Neural cell (in vitro differentiated cells): Measurements from ENCODE around the gene C22orf39. TPM values are rescaled to one million over a fixed set of nuclear protein-coding genes. Genes with fewer than 3 reads are reported as not detected.
A peak's percentile ranks its signal among the peaks of the same experiment; 100 is the strongest.

ENCODE experiments used
- H2AFZ ChIP-seq: fragments of 200-600, 300-800 bp; sonication (generic), shearing (Covaris generic); 2 replicates; pipeline ENCODE4 v1.6.0; 2014; ENCODE audit warnings: low read depth, mild to moderate bottlenecking, antibody characterized with exemption, low read length, moderate library complexity
- H3F3A ChIP-seq: fragments of 200-600 bp; shearing (Covaris generic); 2 replicates; pipeline ENCODE4 v1.6.1; 2016; ENCODE audit warnings: mild to moderate bottlenecking, moderate library complexity, mixed read lengths, antibody characterized with exemption, low read length; ENCODE audit not compliant: insufficient read depth, poor library complexity, severe bottlenecking
- H3K27ac ChIP-seq: fragments of 200-600, 300-800 bp; sonication (generic), shearing (Covaris generic); 2 replicates; pipeline ENCODE4 v1.5.1; 2014; ENCODE audit warnings: mild to moderate bottlenecking, low read length, moderate library complexity
- H3K27me3 ChIP-seq: fragments of 300-800, 200-600 bp; sonication (generic), shearing (Covaris generic); 2 replicates; pipeline ENCODE4 v1.6.0; 2014; ENCODE audit warnings: mild to moderate bottlenecking, low read depth, low read length, moderate library complexity; ENCODE audit not compliant: insufficient read depth
- H3K36me3 ChIP-seq: fragments of 300-800, 200-600 bp; sonication (generic), shearing (Covaris generic); 2 replicates; pipeline ENCODE4 v1.5.1; 2014; ENCODE audit warnings: mild to moderate bottlenecking, antibody characterized with exemption, low read length, moderate library complexity; ENCODE audit not compliant: insufficient read depth
- H3K4me2 ChIP-seq: fragments of 300-800, 200-600 bp; sonication (generic), shearing (Covaris generic); 2 replicates; pipeline ENCODE4 v1.6.0; 2014; ENCODE audit warnings: mild to moderate bottlenecking, low read length
- H3K4me3 ChIP-seq: fragments of 300-800, 200-600 bp; sonication (generic), shearing (Covaris generic); 2 replicates; pipeline ENCODE4 v1.5.1; 2014; ENCODE audit warnings: mild to moderate bottlenecking, low read length, moderate library complexity
- H3K79me2 ChIP-seq: fragments of 200-600 bp; shearing (Covaris generic); replicated peaks from 2 replicates; pipeline ENCODE4 v1.6.0; 2014; ENCODE audit warnings: mild to moderate bottlenecking, low read length, moderate library complexity; ENCODE audit not compliant: insufficient read depth
- H3K9ac ChIP-seq: fragments of 300-800, 200-600 bp; sonication (generic), shearing (Covaris generic); 2 replicates; pipeline ENCODE4 v1.6.1; 2016; ENCODE audit warnings: mild to moderate bottlenecking, low read length, mixed read lengths
- H3K9me2 ChIP-seq: fragments of 200-600 bp; shearing (Covaris generic); 2 replicates; pipeline ENCODE4 v1.6.1; 2016; ENCODE audit warnings: mild to moderate bottlenecking, low read length, mixed read lengths; ENCODE audit not compliant: insufficient read depth
- H3K9me3 ChIP-seq: fragments of 200-600, 300-800 bp; sonication (generic), shearing (Covaris generic); 2 replicates; pipeline ENCODE4 v1.6.1; 2016; ENCODE audit warnings: mild to moderate bottlenecking, mixed run types, low read length, moderate library complexity, mixed read lengths
- H4K20me1 ChIP-seq: fragments of 200-600 bp; shearing (Covaris generic); 2 replicates; pipeline ENCODE4 v1.6.1; 2016; ENCODE audit warnings: mild to moderate bottlenecking, mixed run types; ENCODE audit not compliant: insufficient read depth
- EP300 ChIP-seq: fragments of 450-650 bp; conservative IDR thresholded peaks from 2 replicates; pipeline ENCODE4 v1.6.1; 2014; ENCODE audit warnings: antibody characterized with exemption, mild to moderate bottlenecking, moderate library complexity; ENCODE audit not compliant: poor library complexity, severe bottlenecking
- EZH2 ChIP-seq: fragments of 200-600, 300-800 bp; shearing (Covaris generic), sonication (generic); IDR thresholded peaks from 2 replicates; pipeline ENCODE4 v1.6.1; 2014; ENCODE audit warnings: antibody characterized with exemption, low read length, borderline replicate concordance, mild to moderate bottlenecking; ENCODE audit not compliant: insufficient read depth, poor library complexity, severe bottlenecking
- MXI1 ChIP-seq: fragments of 450-650 bp; conservative IDR thresholded peaks from 2 replicates; pipeline ENCODE4 v1.6.1; 2014; ENCODE audit warnings: antibody characterized with exemption, mild to moderate bottlenecking; ENCODE audit not compliant: poor library complexity, severe bottlenecking
- POLR2AphosphoS5 ChIP-seq: IDR thresholded peaks from 2 replicates; pipeline ENCODE4 v1.6.1; 2012
- RAD21 ChIP-seq: fragments of 450-650 bp; conservative IDR thresholded peaks from 2 replicates; pipeline ENCODE4 v1.6.1; 2014; ENCODE audit warnings: antibody characterized with exemption, mild to moderate bottlenecking, moderate library complexity
- REST ChIP-seq: IDR thresholded peaks from 2 replicates; pipeline ENCODE4 v1.6.1; 2012; ENCODE audit warnings: borderline replicate concordance
- SMC3 ChIP-seq: fragments of 450-650 bp; conservative IDR thresholded peaks from 2 replicates; pipeline ENCODE4 v1.6.1; 2014; ENCODE audit warnings: antibody characterized with exemption, mild to moderate bottlenecking, moderate library complexity; ENCODE audit not compliant: poor library complexity
- TAF1 ChIP-seq: IDR thresholded peaks from 2 replicates; pipeline ENCODE4 v1.6.1; 2012; ENCODE audit warnings: low read depth
- polyA plus RNA-seq: library from polyadenylated mRNA; depleted of rRNA; stranded (reverse); fragments of >200 nt; gene quantifications from 2 replicates; pipeline ENCODE4 v1.2.3, GENCODE V29; 2014
- TF ChIP-seq, protein P1 (sequence below): fragments of 450-650 bp; IDR thresholded peaks from 2 replicates; pipeline ENCODE4 v1.5.1; 2014; ENCODE audit warnings: antibody characterized with exemption, mild to moderate bottlenecking, moderate library complexity; ENCODE audit not compliant: poor library complexity, severe bottlenecking

C22orf39 gene
- polyA plus RNA-seq, 1 donor from 2014 or later = 94.9 TPM

DNA sequence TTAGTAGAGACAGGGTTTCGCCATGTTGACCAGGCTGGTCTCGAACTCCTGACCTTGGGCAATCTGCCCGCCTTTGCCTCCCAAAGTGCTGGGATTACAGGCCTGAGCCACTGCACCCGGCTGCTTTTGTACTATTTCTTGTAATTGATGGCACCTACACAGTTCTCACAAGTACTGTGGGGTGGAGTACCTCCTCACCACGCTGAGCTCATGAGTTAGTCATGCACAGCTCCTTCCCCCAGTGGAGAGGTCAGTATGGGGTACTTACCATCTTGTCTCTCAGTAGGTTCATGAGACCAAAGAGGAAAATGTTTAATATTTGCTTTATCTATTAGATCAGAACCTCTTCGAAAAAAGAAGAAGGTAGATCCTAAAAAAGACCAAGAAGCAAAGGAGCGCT lies 13.1 kb downstream of the C22orf39 start:
- H3K9ac ChIP-seq = no peak overlapping the region
- H3F3A ChIP-seq = no peaks in the 10 kb centered on the region
- H4K20me1 ChIP-seq = peaks cover 5% of the 10 kb centered on the region
- H3K36me3 ChIP-seq = peaks cover 9% of the 10 kb centered on the region
- H3K27me3 ChIP-seq = no peaks in the 10 kb centered on the region
- no peak overlapping the region for H2AFZ ChIP-seq
- no peaks in the 10 kb centered on the region for H3K9me3 ChIP-seq
- H3K4me3 ChIP-seq = no peak overlapping the region
- H3K79me2 ChIP-seq = peaks cover 19% of the 10 kb centered on the region
- no peak overlapping the region for H3K4me2 ChIP-seq
- TF ChIP-seq SMC3 (no peak), TAF1 (no peak), EP300 (no peak), MXI1 (no peak), RAD21 (no peak), POLR2AphosphoS5 (no peak), EZH2 (no peak)
- H3K9me2 ChIP-seq = no peaks in the 10 kb centered on the region
- H3K27ac ChIP-seq = no peak overlapping the region

GRCh38 chr22:19432133-19432851 lies 15.2 kb downstream of the C22orf39 start, which contains the start of gene MRPL40:
Gene MRPL40 (plus strand): TSS chr22:19432545. CDS start chr22:19432555, 10 bp downstream.
- H3K9ac ChIP-seq = peak within 1 kb of the TSS; percentile 93
- peak within 1 kb of the TSS; percentile 60 for H2AFZ ChIP-seq
- H3K9me3 ChIP-seq = no peaks in the 10 kb centered on the region
- peak within 1 kb of the TSS; percentile 76 for H3K4me2 ChIP-seq
- TF ChIP-seq EZH2 (no peak), POLR2AphosphoS5 (peak; percentile 85), RAD21 (no peak), EP300 (no peak), MXI1 (peak; percentile 85), REST (peak; percentile 54), TAF1 (peak; percentile 69), SMC3 (peak; percentile 24)
- TF ChIP-seq, protein P1, sequence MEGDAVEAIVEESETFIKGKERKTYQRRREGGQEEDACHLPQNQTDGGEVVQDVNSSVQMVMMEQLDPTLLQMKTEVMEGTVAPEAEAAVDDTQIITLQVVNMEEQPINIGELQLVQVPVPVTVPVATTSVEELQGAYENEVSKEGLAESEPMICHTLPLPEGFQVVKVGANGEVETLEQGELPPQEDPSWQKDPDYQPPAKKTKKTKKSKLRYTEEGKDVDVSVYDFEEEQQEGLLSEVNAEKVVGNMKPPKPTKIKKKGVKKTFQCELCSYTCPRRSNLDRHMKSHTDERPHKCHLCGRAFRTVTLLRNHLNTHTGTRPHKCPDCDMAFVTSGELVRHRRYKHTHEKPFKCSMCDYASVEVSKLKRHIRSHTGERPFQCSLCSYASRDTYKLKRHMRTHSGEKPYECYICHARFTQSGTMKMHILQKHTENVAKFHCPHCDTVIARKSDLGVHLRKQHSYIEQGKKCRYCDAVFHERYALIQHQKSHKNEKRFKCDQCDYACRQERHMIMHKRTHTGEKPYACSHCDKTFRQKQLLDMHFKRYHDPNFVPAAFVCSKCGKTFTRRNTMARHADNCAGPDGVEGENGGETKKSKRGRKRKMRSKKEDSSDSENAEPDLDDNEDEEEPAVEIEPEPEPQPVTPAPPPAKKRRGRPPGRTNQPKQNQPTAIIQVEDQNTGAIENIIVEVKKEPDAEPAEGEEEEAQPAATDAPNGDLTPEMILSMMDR = no peak
- H3K79me2 ChIP-seq = peaks cover 40% of the 10 kb centered on the region
- no peaks in the 10 kb centered on the region for H3K9me2 ChIP-seq
- no peaks in the 10 kb centered on the region for H3F3A ChIP-seq
- no peaks in the 10 kb centered on the region for H3K27me3 ChIP-seq
- peaks cover 5% of the 10 kb centered on the region for H4K20me1 ChIP-seq
- H3K27ac ChIP-seq = peak within 1 kb of the TSS; percentile 92
- peak within 1 kb of the TSS; percentile 98 for H3K4me3 ChIP-seq
- peaks cover 9% of the 10 kb centered on the region for H3K36me3 ChIP-seq
